Epithelial cell of proximal tubule (primary cell): ENCODE results near the gene TOP2A. TPM values are rescaled to one million over a fixed set of nuclear protein-coding genes. Genes with fewer than 3 reads are reported as not detected.
A peak's percentile ranks its signal among the peaks of the same experiment; 100 is the strongest.
"Not testable (repeated sequence)": the region's sequence is repeated elsewhere in the genome, so short reads cannot be mapped to it uniquely, and the experiment has no call there.

Experiments
- DNase-seq: peaks from one replicate; pipeline ENCODE4 v3.0.0-alpha.2; 2011; ENCODE audit warnings: low read depth
- H3K4me3 ChIP-seq: 2 replicates; pipeline ENCODE4 v1.5.1; 2011; ENCODE audit warnings: low read depth, mild to moderate bottlenecking, low read length
- total RNA-seq: library from RNA; depleted of rRNA; stranded (reverse); fragments of >200 nt; gene quantifications from 2 replicates; pipeline ENCODE4 v1.2.3, GENCODE V29; 2015
- TF ChIP-seq, protein P1 (sequence below): conservative IDR thresholded peaks from 2 replicates; pipeline ENCODE4 v1.5.1; 2012; ENCODE audit warnings: low read depth, mild to moderate bottlenecking, low read length

TOP2A gene
- total RNA-seq, 1 donor from 2014 or later = 206 TPM

GRCh38 chr17:40402668-40403067, 15.0 kb downstream of the TOP2A start:
- TF ChIP-seq, protein P1, sequence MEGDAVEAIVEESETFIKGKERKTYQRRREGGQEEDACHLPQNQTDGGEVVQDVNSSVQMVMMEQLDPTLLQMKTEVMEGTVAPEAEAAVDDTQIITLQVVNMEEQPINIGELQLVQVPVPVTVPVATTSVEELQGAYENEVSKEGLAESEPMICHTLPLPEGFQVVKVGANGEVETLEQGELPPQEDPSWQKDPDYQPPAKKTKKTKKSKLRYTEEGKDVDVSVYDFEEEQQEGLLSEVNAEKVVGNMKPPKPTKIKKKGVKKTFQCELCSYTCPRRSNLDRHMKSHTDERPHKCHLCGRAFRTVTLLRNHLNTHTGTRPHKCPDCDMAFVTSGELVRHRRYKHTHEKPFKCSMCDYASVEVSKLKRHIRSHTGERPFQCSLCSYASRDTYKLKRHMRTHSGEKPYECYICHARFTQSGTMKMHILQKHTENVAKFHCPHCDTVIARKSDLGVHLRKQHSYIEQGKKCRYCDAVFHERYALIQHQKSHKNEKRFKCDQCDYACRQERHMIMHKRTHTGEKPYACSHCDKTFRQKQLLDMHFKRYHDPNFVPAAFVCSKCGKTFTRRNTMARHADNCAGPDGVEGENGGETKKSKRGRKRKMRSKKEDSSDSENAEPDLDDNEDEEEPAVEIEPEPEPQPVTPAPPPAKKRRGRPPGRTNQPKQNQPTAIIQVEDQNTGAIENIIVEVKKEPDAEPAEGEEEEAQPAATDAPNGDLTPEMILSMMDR = peak; percentile 13
- no peak for DNase-seq
- no peak overlapping the region for H3K4me3 ChIP-seq

DNA sequence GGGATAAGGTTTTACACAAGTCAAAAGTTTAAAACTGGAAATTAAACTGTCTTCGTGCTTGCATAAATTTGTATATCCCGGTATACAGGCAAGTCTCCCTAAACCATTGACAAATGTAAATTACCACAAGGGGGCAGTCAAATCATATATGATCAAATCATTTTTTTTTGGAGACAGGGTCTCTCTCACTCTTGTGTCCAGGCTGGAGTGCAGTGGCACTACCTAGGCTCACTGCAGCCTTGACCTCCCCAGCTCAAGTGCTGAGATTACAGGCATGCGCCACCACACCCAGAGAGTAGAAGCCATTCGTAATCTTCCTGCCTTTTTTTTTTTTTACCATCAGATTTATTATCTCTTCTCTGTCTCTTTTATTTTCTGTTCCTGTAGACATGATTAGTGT, 18.5 kb downstream of the TOP2A start:
- TF ChIP-seq, protein P1 = peak; percentile 65
- DNase-seq = no peak
- H3K4me3 ChIP-seq = no peak overlapping the region

GRCh38 chr17:40386555-40386954, 31.1 kb downstream of the TOP2A start:
- not testable (repeated sequence) for H3K4me3 ChIP-seq, DNase-seq

DNA sequence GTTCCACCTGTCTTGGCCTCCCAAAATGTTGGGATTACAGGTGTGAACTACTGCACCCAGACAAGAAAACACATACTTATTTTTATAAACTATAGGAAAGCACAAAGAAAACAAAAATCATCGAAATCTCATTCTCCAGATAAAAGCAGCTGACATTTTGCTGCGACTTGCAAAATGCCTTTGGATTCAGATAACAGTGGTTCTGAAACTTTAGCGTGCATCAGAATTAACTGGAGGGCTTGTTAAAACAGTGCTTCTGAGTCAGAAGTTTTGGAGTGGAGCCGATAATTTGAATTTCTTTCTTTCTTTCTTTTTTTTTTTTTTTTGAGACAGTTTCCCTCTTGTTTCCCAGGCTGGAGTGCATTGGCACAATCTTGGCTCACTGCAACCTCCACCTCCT, 35.4 kb downstream of the TOP2A start:
- no peak for DNase-seq
- TF ChIP-seq, protein P1 = no peak
- no peak overlapping the region for H3K4me3 ChIP-seq

DNA sequence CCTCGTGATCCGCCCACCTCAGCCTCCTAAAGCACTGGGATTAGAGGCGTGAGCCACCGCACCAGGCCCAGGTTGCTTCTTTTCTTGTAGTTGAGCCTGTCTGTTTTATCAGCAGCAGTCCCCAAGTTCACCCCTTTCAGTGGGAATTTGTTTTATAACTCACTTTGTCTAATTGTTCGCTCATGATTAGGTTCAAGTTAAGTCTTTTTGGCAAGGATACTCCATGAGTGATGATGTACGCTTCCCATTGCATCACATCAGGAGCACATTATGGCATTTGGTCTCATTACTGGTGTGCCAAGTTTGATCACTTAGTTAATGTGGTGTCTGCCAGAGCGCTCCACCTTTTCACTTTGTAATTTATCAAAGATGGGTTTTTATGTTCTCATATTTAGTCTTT, 38.7 kb downstream of the TOP2A start:
- H3K4me3 ChIP-seq = no peak overlapping the region
- no peak for DNase-seq
- TF ChIP-seq, protein P1 = no peak

GRCh38 chr17:40377832-40378231, 39.9 kb downstream of the TOP2A start:
- no peak overlapping the region for H3K4me3 ChIP-seq
- TF ChIP-seq, protein P1 = no peak
- no peak for DNase-seq

DNA sequence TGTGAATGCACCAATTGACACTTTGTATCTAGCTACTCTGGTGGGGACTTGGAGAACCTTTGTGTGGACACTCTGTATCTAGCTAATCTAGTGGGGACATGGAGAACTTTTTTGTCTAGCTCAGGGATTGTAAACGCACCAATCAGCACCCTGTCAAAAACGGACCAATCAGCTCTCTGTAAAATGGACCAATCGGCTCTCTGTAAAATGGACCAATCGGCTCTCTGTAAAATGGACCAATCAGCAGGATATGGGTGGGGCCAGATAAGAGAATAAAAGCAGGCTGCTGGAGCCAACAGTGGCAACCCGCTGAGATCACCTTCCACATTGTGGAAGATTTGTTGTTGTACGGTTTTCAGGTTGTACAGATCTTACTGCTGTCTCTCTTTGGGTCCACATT, 41.2 kb downstream of the TOP2A start:
- H3K4me3 ChIP-seq, DNase-seq: not testable (repeated sequence)

DNA sequence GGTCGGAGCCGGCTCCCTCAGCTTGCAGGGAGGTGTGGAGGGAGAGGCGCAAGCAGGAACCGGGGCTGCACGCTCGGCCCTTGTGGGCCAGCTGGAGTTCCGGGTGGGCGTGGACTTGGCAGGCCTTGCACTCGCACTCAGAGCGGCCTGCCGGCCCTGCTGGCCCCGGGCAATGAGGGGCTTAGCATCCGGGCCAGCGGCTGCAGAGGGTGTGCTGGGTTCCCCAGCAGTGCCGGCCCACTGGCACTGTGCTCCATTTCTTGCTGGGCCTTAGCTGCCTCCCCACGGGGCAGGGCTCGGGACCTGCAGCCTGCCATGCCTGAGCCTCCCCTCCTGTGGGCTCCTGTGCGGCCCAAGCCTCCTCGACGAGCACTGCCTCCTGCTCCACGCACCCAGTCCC, 41.9 kb downstream of the TOP2A start:
- not testable (repeated sequence) for H3K4me3 ChIP-seq, DNase-seq

- no peak for DNase-seq
- TF ChIP-seq, protein P1 = no peak
- no peak overlapping the region for H3K4me3 ChIP-seq
These were observed 42.7 kb downstream of the TOP2A start for GRCh38 chr17:40374821-40375498.
